Tibial artery (tissue), 4 donors: Measurements from ENCODE around the gene VGLL3.

Source experiments
- DNase-seq, 2 donors: peaks; one replicate each; pipeline ENCODE4 v3.0.0-alpha.2; 2019
- H3K27ac ChIP-seq, 2 donors: fragments of 200-600 bp; sonication (generic) in 1 of 2; 1 replicate in 1 of 2; 2 replicates in 1 of 2; pipeline ENCODE4 v1.5.1; 2018 to 2019; ENCODE audit warnings: mild to moderate bottlenecking in 1 of 2
- H3K27me3 ChIP-seq, 2 donors: fragments of 200-600 bp; sonication (generic) in 1 of 2; one replicate each; pipeline versions ENCODE4 v1.5.1 to v1.6.0; 2016 to 2019
- H3K36me3 ChIP-seq, 3 donors: fragments of 200-600 bp; sonication (generic) in 2 of 3; one replicate each; pipeline ENCODE4 v1.5.1; 2016 to 2019; ENCODE audit warnings: mild to moderate bottlenecking in 2 of 3
- H3K4me1 ChIP-seq, 4 donors: fragments of 200-600 bp; sonication (generic) in 2 of 4; 1 replicate in 3 of 4; 2 replicates in 1 of 4; pipeline ENCODE4 v1.5.1; 2016 to 2019
- H3K4me3 ChIP-seq, 2 donors: fragments of 200-600 bp; sonication (generic) in 1 of 2; 1 replicate in 1 of 2; 2 replicates in 1 of 2; pipeline ENCODE4 v1.5.1; 2018 to 2019; ENCODE audit warnings: mild to moderate bottlenecking in 2 of 2
- H3K9me3 ChIP-seq, 3 donors: fragments of 200-600 bp; sonication (generic) in 1 of 3; one replicate each; pipeline ENCODE4 v1.5.1; 2016 to 2019
- intact Hi-C: fragments of 100-400 bp; cut with DNase I; formaldehyde crosslinking; loops from one replicate; pipeline ENCODE4 v1.15.0; 2023; ENCODE audit warnings: low total_unique reads
- TF ChIP-seq, protein P1 (sequence below), 2 experiments: fragments of 200-600 bp in 1 of 2; fragments of 450-650 bp in 1 of 2; IDR thresholded peaks; one replicate each; pipeline ENCODE4 v1.5.1; 2017 to 2019; ENCODE audit warnings: antibody characterized with exemption in 2 of 2, mild to moderate bottlenecking in 1 of 2, moderate library complexity in 1 of 2

The VGLL3 gene

DNA sequence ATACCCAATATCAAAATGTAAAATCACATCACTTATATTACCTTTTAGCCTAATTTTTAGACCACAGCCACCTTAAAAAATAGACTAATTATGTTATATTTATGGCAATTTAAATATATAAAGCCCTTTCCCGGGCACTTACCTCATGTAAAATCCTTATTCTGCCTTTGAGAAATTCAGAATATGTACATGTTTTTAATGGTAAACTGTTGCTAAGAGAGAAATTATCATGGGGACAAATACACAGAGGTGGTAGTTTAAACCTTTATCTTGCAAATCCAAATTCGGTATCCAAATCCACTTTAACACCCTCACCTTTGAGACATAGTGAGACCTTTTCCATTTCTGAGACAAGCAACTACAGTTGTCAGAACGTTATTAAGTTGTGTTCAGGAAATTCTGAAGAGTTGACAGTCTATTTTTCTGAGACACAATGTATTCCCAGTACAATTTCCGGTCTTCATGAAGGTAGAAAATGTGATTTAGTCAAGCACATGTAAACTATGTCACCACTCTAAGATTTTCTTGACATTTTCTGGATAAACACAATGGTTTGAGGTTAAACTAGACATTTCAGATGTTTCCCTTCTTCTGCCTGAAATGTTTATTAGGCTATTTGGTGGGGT is 10.6 kb upstream of the VGLL3 start:
- intact Hi-C loops = no loop called here
- no peaks in the 10 kb centered on the region for H3K27me3 ChIP-seq

DNA sequence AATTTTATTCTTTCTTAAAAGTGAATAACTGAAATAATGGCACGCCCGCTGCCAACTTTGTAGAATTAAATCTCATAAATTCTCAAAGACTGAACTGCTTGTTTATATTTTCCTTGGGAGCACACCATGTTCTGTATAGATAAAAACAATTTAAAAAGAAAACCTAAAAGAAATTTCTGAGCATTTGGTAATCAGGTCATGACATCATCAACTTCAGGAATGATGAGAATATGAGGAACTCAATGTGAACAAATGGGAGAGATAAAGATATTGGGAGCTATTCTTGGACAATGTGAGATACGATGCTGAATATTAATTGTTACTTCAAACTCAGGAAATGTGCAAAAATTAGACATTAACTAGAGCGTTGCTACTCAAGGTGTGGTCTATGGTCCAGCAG is 10.0 kb upstream of the VGLL3 start:
- no peaks in the 10 kb centered on the region for H3K4me1 ChIP-seq
- intact Hi-C loops = no loop called here
- TF ChIP-seq, protein P1, sequence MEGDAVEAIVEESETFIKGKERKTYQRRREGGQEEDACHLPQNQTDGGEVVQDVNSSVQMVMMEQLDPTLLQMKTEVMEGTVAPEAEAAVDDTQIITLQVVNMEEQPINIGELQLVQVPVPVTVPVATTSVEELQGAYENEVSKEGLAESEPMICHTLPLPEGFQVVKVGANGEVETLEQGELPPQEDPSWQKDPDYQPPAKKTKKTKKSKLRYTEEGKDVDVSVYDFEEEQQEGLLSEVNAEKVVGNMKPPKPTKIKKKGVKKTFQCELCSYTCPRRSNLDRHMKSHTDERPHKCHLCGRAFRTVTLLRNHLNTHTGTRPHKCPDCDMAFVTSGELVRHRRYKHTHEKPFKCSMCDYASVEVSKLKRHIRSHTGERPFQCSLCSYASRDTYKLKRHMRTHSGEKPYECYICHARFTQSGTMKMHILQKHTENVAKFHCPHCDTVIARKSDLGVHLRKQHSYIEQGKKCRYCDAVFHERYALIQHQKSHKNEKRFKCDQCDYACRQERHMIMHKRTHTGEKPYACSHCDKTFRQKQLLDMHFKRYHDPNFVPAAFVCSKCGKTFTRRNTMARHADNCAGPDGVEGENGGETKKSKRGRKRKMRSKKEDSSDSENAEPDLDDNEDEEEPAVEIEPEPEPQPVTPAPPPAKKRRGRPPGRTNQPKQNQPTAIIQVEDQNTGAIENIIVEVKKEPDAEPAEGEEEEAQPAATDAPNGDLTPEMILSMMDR (IDR thresholded peaks at IDR 0.05) = no peak

More for the DNA sequence above, 10.6 kb upstream of the VGLL3 start:
- TF ChIP-seq, protein P1 (IDR thresholded peaks at IDR 0.05) = no peak
- no peak for DNase-seq
- Histone ChIP-seq H3K9me3 (no peaks in the 10 kb centered on the region), H3K4me3 (no peak overlapping the region), H3K36me3 (no peaks in the 10 kb centered on the region), H3K27ac (no peak overlapping the region), H3K4me1 (no peaks in the 10 kb centered on the region)

DNA sequence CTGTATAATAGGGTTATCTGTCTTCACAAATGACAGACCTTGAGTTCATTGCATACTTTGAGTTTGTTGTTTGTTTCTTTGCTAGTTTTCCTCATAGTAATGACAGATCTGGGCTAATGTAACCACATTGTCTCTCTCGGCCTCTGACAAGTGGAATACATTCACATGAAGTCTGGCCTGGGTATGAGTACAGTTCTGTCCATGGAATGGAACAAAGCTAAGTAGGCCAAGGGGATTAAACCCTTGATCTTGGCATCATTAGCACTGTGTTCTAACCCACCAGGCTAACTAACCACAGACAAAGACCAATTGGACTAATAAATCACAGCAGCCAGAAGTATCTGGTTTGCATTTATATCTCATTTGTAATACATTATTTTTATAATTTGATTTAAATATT is 7.6 kb upstream of the VGLL3 start:
- no peak for DNase-seq
- Histone ChIP-seq H3K9me3 (no peaks in the 10 kb centered on the region), H3K4me3 (no peak overlapping the region), H3K36me3 (no peaks in the 10 kb centered on the region), H3K27ac (no peak overlapping the region), H3K27me3 (no peaks in the 10 kb centered on the region), H3K4me1 (no peaks in the 10 kb centered on the region)
- TF ChIP-seq, protein P1 (IDR thresholded peaks at IDR 0.05) = no peak
- intact Hi-C loops = no loop called here

More for the DNA sequence above, 10.0 kb upstream of the VGLL3 start:
- DNase-seq = no peak
- H3K36me3 ChIP-seq = no peaks in the 10 kb centered on the region
- no peaks in the 10 kb centered on the region for H3K9me3 ChIP-seq
- no peak overlapping the region for H3K4me3 ChIP-seq
- H3K27ac ChIP-seq = no peak overlapping the region
- H3K27me3 ChIP-seq = no peaks in the 10 kb centered on the region

DNA sequence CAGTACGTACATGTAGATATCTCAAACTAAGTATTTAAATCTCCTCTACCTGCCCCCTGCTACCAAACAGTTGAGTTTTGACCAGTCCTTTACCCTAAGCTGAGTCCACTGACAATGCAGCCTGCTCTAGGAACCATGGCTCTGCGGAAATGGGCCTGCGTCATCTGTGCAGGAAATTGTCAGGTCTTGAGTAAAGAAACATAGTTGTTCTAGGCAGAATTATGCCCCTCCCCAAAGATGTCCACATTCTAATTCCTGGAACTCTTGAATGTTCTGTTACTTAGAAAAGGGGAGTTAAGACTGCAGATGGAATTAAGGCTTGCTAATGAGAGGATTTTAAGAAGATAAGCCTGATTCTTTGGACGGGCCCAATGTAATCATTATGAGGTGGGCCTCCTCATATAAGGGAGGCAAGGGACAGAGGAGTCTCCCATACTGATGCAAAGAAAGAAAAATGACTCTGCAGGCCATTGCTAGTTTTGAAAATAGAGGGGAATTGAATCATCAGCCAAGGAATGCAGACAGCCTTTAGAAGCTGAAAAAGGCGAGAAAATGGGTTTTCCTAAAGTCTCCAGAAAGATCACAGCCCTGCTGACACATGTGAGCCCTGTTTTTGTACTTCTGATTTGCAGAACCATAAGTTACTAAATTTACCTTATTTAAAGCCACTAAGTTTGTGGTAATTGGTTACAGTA is 5.5 kb upstream of the VGLL3 start:
- intact Hi-C loops = no loop called here
- no peak for DNase-seq
- Histone ChIP-seq H3K9me3 (no peaks in the 10 kb centered on the region), H3K27ac (no peak overlapping the region), H3K36me3 (no peaks in the 10 kb centered on the region), H3K4me1 (peaks cover 0 to 7% (median 3%) of the 10 kb centered on the region in 4 donors), H3K27me3 (no peaks in the 10 kb centered on the region), H3K4me3 (no peak overlapping the region)
- TF ChIP-seq, protein P1 (IDR thresholded peaks at IDR 0.05) = no peak

DNA sequence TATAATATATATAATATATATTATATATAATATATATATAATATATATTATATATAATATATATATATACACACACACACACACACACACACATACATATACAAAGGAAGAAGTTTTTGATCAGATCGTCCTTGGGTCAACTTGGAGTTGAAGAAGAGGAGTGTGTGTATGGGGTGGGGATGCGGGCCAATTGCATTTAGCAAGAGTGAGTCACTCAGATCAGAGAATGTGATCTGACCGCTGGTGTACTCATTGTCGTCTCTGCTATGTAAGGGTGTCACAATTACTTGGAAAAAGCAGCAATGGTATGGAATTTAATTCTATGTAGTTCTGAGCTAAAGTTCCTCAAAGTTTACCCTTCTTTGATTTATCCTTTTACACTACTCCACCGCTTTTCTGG is 4.6 kb upstream of the VGLL3 start:
- Histone ChIP-seq H3K27ac (no peak overlapping the region), H3K4me3 (no peak overlapping the region), H3K27me3 (no peaks in the 10 kb centered on the region), H3K36me3 (no peaks in the 10 kb centered on the region), H3K9me3 (no peaks in the 10 kb centered on the region), H3K4me1 (peaks cover 0 to 9% (median 3%) of the 10 kb centered on the region in 4 donors)
- intact Hi-C loops = no loop called here
- DNase-seq = no peak
- TF ChIP-seq, protein P1 (IDR thresholded peaks at IDR 0.05) = no peak
